Stimulated activated CD4-positive, alpha-beta T cell treated with anti-CD3 and anti-CD28 coated beads, Interleukin-15, amount 100 ng/mL, for 48 hours (primary cell): ENCODE data around the gene SBNO2.

Experiments used
- DNase-seq, 2 donors: peaks; one replicate each; pipeline ENCODE4 v3.0.0-alpha.2; 2020; ENCODE audit warnings: low read depth in 2 of 2

The SBNO2 gene

GRCh38 chr19:1089891-1090290 lies 84.2 kb downstream of the SBNO2 start:
- no peak for DNase-seq

- no peak for DNase-seq
Observed at GRCh38 chr19:1089126-1089771, 84.8 kb downstream of the SBNO2 start.

- DNase-seq, result no peak
Observed at GRCh38 chr19:1088416-1089010, 85.6 kb downstream of the SBNO2 start.

GRCh38 chr19:1087813-1088415 lies 86.2 kb downstream of the SBNO2 start:
- no peak for DNase-seq

GRCh38 chr19:1086613-1087012 lies 87.5 kb downstream of the SBNO2 start:
- DNase-seq, result no peak

GRCh38 chr19:1085676-1086442 lies 88.2 kb downstream of the SBNO2 start:
- no peak for DNase-seq

- DNase-seq, result no peak
Observed at GRCh38 chr19:1085053-1085658, 88.9 kb downstream of the SBNO2 start.

- no peak for DNase-seq
Observed at GRCh38 chr19:1084024-1084868, 89.8 kb downstream of the SBNO2 start.

GRCh38 chr19:1082928-1083816 lies 90.9 kb downstream of the SBNO2 start:
- DNase-seq, result no peak

- DNase-seq, result peak; percentile 87 to 88
Observed at GRCh38 chr19:1082165-1082927, 91.7 kb downstream of the SBNO2 start.

- no peak for DNase-seq
Observed at GRCh38 chr19:1081301-1082164, 92.5 kb downstream of the SBNO2 start.

GRCh38 chr19:1080360-1081161 lies 93.5 kb downstream of the SBNO2 start:
- no peak for DNase-seq

- DNase-seq, result peak; percentile 73 to 80
Observed at GRCh38 chr19:1079566-1080111, 94.4 kb downstream of the SBNO2 start.

GRCh38 chr19:1076951-1077350 lies 97.1 kb downstream of the SBNO2 start:
- DNase-seq, result peak; percentile 89 to 91

- no peak for DNase-seq
Observed at GRCh38 chr19:1076046-1076386, 98.1 kb downstream of the SBNO2 start.

- DNase-seq, result peak; percentile 68 to 75
Observed at GRCh38 chr19:1074544-1075283, 99.4 kb downstream of the SBNO2 start.
